ENCODE data around the gene NFXL1. TPM values are rescaled to one million over a fixed set of nuclear protein-coding genes. Genes with fewer than 3 reads are reported as not detected.

NFXL1 gene
- total RNA-seq, 2 experiments from 2014 or later, result 17.9 to 28.4 TPM

- BruUV-seq (replicated peaks), result no TSS peak
- Histone ChIP-seq H2AFZ (ENCODE audit: low read length) (peak overlapping the region; percentile 80), H3K79me2 (ENCODE audit: insufficient read depth, low read depth, low read length) (peaks cover 34% of the 10 kb centered on the region), H4K20me1 (ENCODE audit: insufficient read depth, low read length) (no peaks in the 10 kb centered on the region; the same call in 1 of the 2 replicates), H3K9me2 (ENCODE audit: insufficient read depth, low read length) (no peaks in the 10 kb centered on the region), H3K27ac (ENCODE audit: low read depth, low read length, poor library complexity, severe bottlenecking) (peak overlapping the region; percentile 54), H3K36me3 (ENCODE audit: insufficient read depth, low read length) (peaks cover 29% of the 10 kb centered on the region), H3K4me2 (ENCODE audit: low read length) (peak overlapping the region; percentile 87), H3K4me1 (ENCODE audit: insufficient read depth, low read length, poor library complexity, severe bottlenecking) (peaks cover 33% of the 10 kb centered on the region), H3K9me3 (ENCODE audit: low read length) (no peaks in the 10 kb centered on the region), H3K4me3 (ENCODE audit: low read depth, low read length, poor library complexity, severe bottlenecking) (peak overlapping the region; percentile 98)
- intact Hi-C loops (cut with micrococcal nuclease; ENCODE audit: unreplicated experiment), result loop anchor here (2.0 to 10.0 kb wide), 4 partner anchors 123 to 451 kb away; partner anchors contain the start of genes COMMD8 and SLAIN2
- CTCF ChIA-PET (ENCODE audit: unreplicated experiment), result interaction anchor here (0.9 kb wide), 1 partner anchor 23 kb away, joined by 3 read pairs; no protein-coding TSS in a partner anchor
- peak; percentile 49 for DNase-seq (ENCODE audit: low spot score)
- TF ChIP-seq EZH2phosphoT487 (IDR thresholded peaks at IDR 0.05; ENCODE audit: borderline replicate concordance, low read depth, low read length) (no peak), CTCF (conservative IDR thresholded peaks at IDR 0.05; ENCODE audit: low read length) (peak; percentile 31; the same call in 1 of the 2 replicates)
- POLR2A ChIA-PET, result interaction anchor here (0.6 to 1.7 kb wide), 9 partner anchors 8 to 455 kb away, joined by 3 to 11 read pairs (median 3); no protein-coding TSS in a partner anchor
These were observed 543 bp downstream of the NFXL1 start for GRCh38 chr4:47913861-47914219.

- TF ChIP-seq EZH2phosphoT487 (IDR thresholded peaks at IDR 0.05; ENCODE audit: borderline replicate concordance, low read depth, low read length) (no peak), CTCF (conservative IDR thresholded peaks at IDR 0.05; ENCODE audit: low read length) (no peak)
These were observed 1.1 kb downstream of the NFXL1 start for GRCh38 chr4:47913330-47913729.

GRCh38 chr4:47907089-47907646 lies 7.2 kb downstream of the NFXL1 start:
- H2AFZ ChIP-seq (ENCODE audit: low read length), result no peak overlapping the region
- CTCF ChIA-PET (ENCODE audit: unreplicated experiment), result interaction anchor here (1.3 kb wide), 1 partner anchor 13 kb away, joined by 3 read pairs; no protein-coding TSS in a partner anchor
- H3K9me3 ChIP-seq (ENCODE audit: low read length), result no peaks in the 10 kb centered on the region
- peaks cover 85% of the 10 kb centered on the region for H3K36me3 ChIP-seq (ENCODE audit: insufficient read depth, low read length)
- no TSS peak for BruUV-seq (replicated peaks)
- intact Hi-C loops (cut with micrococcal nuclease; ENCODE audit: unreplicated experiment), result no loop called here
- H3K27ac ChIP-seq (ENCODE audit: low read depth, low read length, poor library complexity, severe bottlenecking), result no peak overlapping the region
- H3K4me3 ChIP-seq (ENCODE audit: low read depth, low read length, poor library complexity, severe bottlenecking), result no peak overlapping the region
- H3K4me1 ChIP-seq (ENCODE audit: insufficient read depth, low read length, poor library complexity, severe bottlenecking), result peaks cover 24% of the 10 kb centered on the region
- POLR2A ChIA-PET, result interaction anchor here (1.7 kb wide), 1 partner anchor 30 kb away, joined by 4 read pairs; no protein-coding TSS in a partner anchor
- H3K9me2 ChIP-seq (ENCODE audit: insufficient read depth, low read length), result no peaks in the 10 kb centered on the region
- TF ChIP-seq CTCF (conservative IDR thresholded peaks at IDR 0.05; ENCODE audit: low read length) (no peak), EZH2phosphoT487 (IDR thresholded peaks at IDR 0.05; ENCODE audit: borderline replicate concordance, low read depth, low read length) (no peak)
- no peaks in the 10 kb centered on the region; the same call in 1 of the 2 replicates for H4K20me1 ChIP-seq (ENCODE audit: insufficient read depth, low read length)
- H3K4me2 ChIP-seq (ENCODE audit: low read length), result no peak overlapping the region
- no peak for DNase-seq (ENCODE audit: low spot score)
- peaks cover 19% of the 10 kb centered on the region; the same call in 1 of the 2 replicates for H3K79me2 ChIP-seq (ENCODE audit: insufficient read depth, low read depth, low read length)

More at GRCh38 chr4:47913330-47913729, 1.1 kb downstream of the NFXL1 start:
- ChIA-PET POLR2A (interaction anchor here (0.6 to 1.7 kb wide), 3 partner anchors 8 to 125 kb away, joined by 4 to 11 read pairs (median 6); no protein-coding TSS in a partner anchor), CTCF (ENCODE audit: unreplicated experiment) (no interaction called here)
- intact Hi-C loops (cut with micrococcal nuclease; ENCODE audit: unreplicated experiment), result loop anchor here (5.0 to 10.0 kb wide), 3 partner anchors 124 to 429 kb away; partner anchors contain the start of gene SLAIN2
- Histone ChIP-seq H2AFZ (ENCODE audit: low read length) (peak overlapping the region; percentile 80), H3K4me2 (ENCODE audit: low read length) (peak overlapping the region; percentile 87), H3K4me3 (ENCODE audit: low read depth, low read length, poor library complexity, severe bottlenecking) (peak overlapping the region; percentile 98), H3K36me3 (ENCODE audit: insufficient read depth, low read length) (peaks cover 33% of the 10 kb centered on the region), H3K9me2 (ENCODE audit: insufficient read depth, low read length) (no peaks in the 10 kb centered on the region), H3K4me1 (ENCODE audit: insufficient read depth, low read length, poor library complexity, severe bottlenecking) (peaks cover 33% of the 10 kb centered on the region), H3K27ac (ENCODE audit: low read depth, low read length, poor library complexity, severe bottlenecking) (peak overlapping the region; percentile 54), H3K79me2 (ENCODE audit: insufficient read depth, low read depth, low read length) (peaks cover 34% of the 10 kb centered on the region), H4K20me1 (ENCODE audit: insufficient read depth, low read length) (no peaks in the 10 kb centered on the region; the same call in 1 of the 2 replicates), H3K9me3 (ENCODE audit: low read length) (no peaks in the 10 kb centered on the region)
- TSS peak; percentile 80 for BruUV-seq (replicated peaks)
- peak; percentile 10 for DNase-seq (ENCODE audit: low spot score)
